Right ventricle myocardium inferior (tissue), 1 donor: ENCODE measurements around the gene PLEKHA7. TPM values are rescaled to one million over a fixed set of nuclear protein-coding genes. Genes with fewer than 3 reads are reported as not detected.
"Not testable (repeated sequence)": the region's sequence is repeated elsewhere in the genome, so short reads cannot be mapped to it uniquely, and the experiment has no call there.

Source experiments
- ATAC-seq: fragments of 200-7000 bp; cut with Tn5 transposase; one replicate; pipeline ENCODE4 v1.9.1; 2020; ENCODE audit warnings: mild to moderate bottlenecking, moderate library complexity
- DNase-seq: peaks from one replicate; pipeline ENCODE4 v3.0.0; 2021; ENCODE audit errors: missing footprints
- intact Hi-C: fragments of 100-400 bp; cut with DNase I; formaldehyde crosslinking; loops from one replicate; pipeline ENCODE4 v1.11.0; 2022
- total RNA-seq: library from RNA; stranded (reverse); fragmentation: NEBNext Ultra II Directional; extraction: Animal tissue kit (Norgen Biotek cat#: 25700); gene quantifications from one replicate; pipeline ENCODE4 v1.2.1, GENCODE V29; 2021
- donor health status: DM: no; HTN: yes; CAD: no; lungs with severe emphysema.

The PLEKHA7 gene
- total RNA-seq, 1 donor from 2014 or later: 18.3 TPM

DNA sequence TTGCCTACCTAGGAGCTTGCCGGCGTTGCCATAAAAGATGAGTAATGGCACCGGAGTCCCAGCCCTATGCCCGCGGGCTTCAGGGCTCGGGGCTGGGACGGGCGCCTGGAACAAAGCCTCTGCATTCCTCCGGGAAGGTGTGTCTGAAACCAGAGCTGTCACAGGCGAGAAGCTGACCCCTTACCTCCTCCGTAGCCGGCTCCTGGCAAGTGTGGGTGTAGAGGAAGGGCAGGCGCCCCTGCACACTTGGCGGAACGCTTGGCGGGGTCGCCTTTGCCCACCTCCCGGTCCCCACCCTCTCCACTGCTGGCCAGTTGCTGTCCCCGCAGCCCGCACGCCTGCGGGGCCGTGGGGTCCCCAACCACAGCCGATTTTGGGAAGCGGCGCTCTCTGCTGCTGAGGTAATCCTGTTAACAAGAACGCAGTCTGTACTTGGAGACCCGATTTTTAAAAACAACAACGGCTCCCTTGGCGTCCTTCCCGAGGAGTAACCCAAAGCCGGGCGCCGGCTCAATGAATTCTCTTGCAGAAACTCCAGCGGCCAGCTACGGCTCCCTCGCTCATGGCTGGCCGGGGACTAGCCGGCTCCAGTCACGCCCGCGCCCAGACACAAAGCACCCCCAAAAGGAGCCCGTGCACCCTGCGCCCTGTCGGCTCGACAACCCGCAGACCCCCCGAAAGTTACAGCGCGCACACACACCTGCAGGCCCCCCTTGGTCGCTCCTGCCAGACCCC lies 89.2 kb downstream of the PLEKHA7 start:
- peak; percentile 49 for ATAC-seq
- DNase-seq: peak; percentile 76
- intact Hi-C loops: no loop called here

DNA sequence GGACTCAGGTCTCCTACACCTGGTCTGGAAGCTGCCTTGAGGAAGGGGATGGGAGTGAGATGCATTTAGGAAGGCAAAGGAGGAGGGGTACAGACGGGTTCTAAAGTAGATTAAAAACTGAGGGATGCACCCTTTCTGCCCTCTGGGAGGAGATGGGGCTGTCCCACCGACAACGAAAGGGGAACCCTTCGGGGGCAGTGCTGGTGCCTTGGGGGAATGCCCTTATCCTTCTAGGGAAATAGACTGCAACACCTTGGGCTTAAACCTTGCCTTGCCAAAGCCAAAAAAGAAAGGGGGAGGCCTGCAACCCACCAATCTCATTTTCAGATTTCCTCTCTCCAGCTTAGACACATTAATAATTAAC lies 89.8 kb downstream of the PLEKHA7 start:
- no peak for DNase-seq
- no peak for ATAC-seq
- intact Hi-C loops: no loop called here

DNA sequence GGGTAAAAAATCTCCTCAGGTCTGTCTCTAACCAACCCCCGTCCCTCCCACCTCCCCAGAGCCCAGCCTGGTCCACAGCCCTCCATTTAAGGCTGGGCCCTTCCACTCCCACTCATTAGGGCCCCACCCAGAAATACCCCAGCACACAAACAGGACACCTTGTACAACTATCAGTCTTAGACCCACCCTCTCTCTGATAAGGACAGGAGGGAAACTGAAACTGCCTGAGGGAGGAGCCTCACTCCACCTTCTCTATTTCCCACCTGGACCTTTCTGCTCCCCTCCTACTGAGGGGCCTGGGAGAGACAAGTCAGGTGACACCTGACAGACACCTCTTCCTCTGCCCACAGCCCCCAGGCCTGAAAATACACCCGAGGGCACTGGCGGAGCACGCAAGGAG lies 90.2 kb downstream of the PLEKHA7 start:
- ATAC-seq (no peak), DNase-seq (no peak)
- intact Hi-C loops: no loop called here

DNA sequence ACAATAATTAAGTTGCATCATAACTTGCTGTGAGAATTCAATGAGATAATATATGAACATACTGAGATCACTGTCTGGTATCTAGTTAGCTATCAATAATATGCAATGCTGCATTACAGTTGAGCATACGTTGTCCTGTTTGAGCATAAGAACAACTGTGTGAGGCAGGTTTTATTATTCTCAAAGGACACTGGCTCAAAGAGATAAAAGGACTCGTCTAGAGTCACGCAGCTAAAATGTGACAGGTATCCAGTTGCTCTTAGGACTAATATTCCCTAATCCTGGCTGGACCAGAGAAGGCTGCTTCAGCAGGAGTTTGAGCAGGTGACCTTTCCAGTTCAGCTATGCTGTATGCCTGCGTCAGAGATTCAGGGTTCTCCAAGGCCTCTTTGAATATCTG lies 92.5 kb downstream of the PLEKHA7 start:
- intact Hi-C loops: no loop called here
- DNase-seq (no peak), ATAC-seq (no peak)

DNA sequence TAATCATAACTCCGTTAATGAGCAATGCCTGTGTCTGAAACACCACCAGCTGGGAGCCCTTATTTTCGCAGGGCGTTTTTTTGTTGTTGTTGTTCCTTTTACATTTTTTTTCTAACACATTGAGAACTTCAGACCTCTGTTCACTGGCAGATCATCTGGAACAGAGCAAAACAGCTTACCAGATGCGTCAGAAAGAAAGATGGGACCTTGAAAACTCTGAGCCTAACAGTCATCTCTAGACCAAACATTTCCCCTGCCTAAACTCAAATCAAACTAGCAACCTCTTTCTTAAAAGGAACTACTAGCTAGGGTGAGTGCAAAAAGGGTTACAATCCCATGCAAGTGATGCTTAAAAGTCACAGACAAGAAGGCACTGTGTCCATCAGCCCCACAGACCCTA lies 93.2 kb downstream of the PLEKHA7 start:
- intact Hi-C loops: no loop called here
- no peak for DNase-seq
- ATAC-seq: no peak

DNA sequence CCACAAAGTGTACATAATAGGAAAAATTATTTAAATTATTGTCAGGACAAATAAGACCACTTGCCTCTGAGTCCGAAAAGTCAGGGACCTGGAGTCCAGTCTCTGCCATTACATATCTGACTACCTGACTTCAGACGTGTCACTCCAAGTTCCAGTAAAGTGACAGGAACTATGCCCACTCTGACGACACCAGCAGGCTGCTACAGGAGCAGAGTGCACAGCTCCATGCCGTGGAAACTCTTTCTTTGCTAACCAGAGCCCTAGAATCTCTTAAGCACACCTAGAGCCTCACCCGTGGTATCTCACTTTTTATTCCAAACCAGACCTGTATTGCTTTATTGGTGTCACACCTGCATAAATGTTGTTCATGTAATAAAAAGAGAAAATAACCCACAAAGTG lies 93.7 kb downstream of the PLEKHA7 start:
- DNase-seq: no peak
- ATAC-seq: no peak
- intact Hi-C loops: no loop called here

DNA sequence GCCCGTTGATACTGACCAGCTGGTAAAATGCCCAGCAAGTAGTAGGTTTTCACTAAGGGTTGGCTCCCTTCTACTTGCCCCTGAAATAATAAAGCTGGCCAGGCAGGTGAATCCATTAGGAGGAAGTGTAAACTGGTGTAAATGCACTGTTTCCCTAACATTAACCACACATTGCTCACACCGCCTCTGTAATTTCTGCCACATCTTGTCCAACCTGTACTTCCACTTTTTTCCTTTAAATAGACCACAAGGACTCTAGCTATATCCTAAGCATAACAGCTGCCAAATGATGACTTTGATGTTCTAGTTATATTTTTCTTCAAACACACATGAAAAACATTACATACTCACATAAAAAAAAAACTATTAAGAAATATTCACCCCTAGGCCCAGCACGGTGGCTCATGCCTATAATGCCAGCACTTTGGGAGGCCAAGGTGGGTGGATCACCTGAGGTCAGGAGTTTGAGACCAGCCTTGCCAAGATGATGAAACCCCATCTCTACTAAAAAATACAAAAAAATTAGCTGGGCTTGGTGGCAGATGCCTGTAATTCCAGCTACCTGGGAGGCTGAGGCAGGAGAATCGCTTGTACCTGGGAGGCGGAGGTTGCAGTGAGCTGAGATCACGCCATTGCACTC lies 95.6 kb downstream of the PLEKHA7 start:
- DNase-seq, ATAC-seq, intact Hi-C loops: not testable (repeated sequence)

DNA sequence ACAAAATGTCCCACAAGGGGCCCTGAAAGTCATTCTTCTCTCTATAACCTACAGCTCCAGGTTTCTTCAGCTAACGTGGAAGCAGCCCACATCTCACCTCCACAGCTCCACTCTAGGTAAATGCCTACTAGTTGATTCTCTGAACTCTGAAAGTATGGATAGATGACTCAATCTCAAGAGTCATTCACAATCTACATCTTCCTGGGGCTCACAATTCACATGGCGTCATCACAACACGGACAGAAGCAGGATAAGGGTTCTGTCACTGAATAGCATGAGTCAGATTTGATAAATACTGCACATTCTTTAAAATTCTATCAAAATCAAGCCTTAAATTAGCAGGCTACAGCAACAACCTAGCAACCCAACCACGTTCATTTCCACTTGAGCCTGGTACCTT lies 96.3 kb downstream of the PLEKHA7 start:
- intact Hi-C loops: no loop called here
- no peak for DNase-seq
- ATAC-seq: no peak

DNA sequence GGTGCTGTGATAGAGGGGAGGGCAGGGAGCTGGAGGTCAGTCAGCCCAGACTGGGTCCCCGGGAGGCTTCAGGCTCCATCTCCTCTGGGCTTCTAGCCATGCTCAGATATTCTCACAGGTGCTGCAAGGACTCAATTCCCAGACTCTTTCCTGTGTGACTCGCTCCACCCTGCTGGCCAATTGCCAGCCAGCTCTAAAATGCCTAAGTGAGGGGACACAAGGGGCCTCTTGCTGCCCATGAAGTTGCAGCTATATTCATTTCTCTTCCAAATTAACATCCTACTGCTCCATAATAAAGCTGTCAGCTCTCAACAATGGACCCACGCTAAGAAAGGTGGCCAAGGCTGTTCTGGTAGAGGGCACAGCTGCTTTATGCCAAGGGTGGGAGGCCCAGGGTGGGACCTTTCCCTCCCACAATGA lies 101.5 kb downstream of the PLEKHA7 start:
- ATAC-seq: no peak
- intact Hi-C loops: no loop called here
- no peak for DNase-seq

DNA sequence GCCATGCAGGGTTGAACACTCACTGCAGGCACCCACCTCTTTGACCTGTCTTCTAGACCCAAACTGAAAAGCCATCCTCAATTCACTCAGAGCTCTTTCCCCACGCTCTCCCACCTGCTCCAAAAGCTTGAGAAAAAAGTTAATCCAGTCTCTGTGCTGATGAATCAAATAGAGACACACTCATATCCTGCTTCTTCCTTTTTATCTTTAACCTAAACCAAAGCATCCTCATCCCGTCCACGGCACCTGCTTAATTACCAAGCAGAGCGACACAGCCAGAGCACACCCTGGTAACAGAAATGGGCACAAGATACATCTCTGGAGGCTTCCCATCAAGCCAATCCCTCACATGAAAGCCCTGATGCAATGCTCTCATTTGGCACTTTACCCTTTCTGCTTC lies 102.6 kb downstream of the PLEKHA7 start:
- DNase-seq: no peak
- intact Hi-C loops: no loop called here
- ATAC-seq: no peak

DNA sequence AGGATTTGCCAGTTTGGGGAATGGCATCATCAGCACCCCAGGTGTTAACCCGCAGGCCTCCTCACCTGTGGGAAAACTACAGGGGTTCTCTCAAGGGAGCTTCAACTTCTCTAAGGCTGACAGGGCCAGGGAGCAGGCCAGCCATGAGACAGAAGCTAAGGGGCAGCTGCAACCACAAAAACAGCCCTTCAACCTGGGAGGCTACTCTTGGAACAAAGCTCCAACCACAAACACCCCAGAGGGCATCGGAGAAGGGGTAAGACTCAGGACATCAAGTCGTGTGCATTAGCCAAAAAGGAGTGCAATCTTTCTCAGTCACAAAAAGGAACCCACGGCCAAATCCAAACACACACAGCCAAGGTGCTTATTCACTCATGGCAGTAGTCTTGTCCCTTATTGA lies 103.0 kb downstream of the PLEKHA7 start:
- intact Hi-C loops: no loop called here
- DNase-seq (no peak), ATAC-seq (no peak)

DNA sequence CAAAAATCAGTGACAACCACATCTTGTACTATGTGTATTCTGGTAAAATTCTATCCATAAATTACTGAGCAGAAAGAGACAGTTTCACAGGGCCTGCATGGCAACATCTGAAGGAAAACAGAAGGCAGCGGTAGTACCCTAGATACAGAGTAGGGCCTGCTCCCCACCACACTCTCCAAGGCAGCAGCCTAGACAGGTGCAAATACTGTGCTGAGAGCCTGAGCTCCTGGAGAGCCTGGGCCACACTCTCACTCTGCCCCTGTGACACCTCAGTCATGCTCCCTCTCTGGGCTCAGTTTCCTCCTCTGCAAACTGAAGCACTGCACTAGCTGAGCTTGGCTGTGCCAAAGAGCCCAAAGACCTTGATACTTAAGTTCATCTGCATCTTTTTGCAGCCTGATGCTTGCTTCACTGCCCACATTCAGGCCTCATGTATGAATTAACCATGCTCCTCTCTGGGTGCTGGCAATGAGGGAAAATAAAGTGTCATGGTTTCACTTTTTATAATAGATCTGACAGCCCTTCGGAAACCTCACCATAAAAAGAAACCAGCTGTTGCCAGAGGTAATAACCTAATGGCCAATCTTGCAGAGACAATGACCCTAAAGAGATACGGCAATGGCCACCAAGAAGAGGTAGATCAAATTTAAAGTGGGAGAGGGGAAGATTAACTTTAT lies 104.7 kb downstream of the PLEKHA7 start:
- intact Hi-C loops: no loop called here
- ATAC-seq: no peak
- DNase-seq: no peak

DNA sequence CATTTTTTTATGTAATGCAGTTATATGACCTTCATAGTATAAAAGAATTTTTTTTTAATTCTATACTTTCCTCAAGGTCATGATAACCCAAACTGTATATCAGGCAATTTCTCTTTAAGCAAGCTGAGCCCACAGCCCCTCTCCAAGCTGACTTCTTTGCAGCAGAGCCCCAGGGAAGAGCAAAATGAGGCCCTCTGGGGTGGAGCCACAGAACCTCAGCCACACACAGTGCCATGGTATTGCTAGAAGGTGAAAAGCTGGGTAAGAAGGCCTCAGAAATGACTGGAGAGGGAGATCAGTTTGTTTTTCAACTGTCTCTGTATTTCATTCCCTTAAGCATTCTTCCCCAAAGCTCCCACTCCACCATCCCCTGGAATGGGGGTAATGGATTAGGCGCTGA lies 108.8 kb downstream of the PLEKHA7 start:
- DNase-seq (no peak), ATAC-seq (peak; percentile 12)
- intact Hi-C loops: no loop called here

DNA sequence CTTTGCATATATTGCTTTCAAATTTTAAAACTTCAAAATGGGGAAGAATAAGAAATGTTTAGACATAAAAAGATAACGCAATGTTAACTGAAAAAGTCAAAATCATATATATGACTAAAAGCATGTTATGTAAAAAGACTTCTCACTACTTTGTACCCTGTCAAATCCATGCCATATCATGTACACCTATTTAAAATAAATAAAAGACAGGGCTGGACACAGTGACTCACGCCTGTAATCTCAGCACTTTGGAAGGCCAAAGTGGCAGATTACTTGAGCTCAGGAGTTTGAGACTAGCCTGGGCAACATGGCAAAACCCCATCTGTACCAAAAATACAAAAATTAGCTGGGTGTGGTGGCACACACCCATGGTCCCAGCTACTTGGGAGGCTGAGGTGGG lies 109.5 kb downstream of the PLEKHA7 start:
- ATAC-seq, DNase-seq, intact Hi-C loops: not testable (repeated sequence)

DNA sequence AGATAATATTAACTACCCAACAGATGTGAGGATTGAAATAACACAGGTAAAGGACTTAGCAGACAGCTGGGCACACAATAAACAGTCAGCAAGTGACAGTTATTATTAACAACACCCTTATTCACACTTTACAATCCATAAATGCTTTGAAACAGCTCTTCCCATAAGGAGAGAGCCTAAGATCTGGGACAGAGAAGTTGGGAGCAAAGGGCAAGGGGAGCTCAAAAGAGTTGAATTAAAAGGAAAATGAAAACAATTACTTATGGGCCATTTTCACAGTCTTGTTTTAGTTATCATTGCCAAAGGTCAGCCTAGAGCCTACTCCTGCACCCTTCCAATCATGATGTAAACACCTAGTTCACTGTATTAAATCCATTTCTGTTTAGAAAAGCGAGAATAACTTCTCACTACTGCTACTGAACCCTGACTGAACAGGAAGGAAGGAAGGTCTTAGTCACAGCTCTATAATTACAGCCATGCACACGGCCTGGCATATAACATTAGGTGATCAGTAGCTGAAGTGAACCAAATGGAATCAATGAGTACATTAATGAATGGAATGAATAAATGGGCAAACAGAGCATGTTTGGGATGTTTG lies 111.3 kb downstream of the PLEKHA7 start:
- DNase-seq: no peak
- no peak for ATAC-seq
- intact Hi-C loops: no loop called here

DNA sequence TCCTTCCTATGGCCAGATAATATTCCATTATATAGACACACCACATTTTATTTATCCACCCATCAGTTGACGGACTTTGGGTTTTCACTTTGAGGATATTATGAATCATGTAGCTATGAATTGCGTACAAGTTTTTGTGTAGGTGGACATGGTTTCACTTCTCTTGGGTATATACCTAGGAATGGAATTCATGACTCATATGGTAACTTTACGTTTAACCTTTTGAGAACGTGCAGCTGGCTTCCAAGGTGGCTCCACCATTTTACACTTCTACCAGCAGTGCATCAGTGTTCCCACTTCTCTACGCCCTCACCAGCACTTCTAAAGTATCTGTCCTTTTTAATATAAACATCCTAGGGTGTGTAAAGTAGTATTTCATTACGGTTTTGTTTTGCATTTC lies 112.0 kb downstream of the PLEKHA7 start:
- DNase-seq: no peak
- no peak for ATAC-seq
- intact Hi-C loops: no loop called here

DNA sequence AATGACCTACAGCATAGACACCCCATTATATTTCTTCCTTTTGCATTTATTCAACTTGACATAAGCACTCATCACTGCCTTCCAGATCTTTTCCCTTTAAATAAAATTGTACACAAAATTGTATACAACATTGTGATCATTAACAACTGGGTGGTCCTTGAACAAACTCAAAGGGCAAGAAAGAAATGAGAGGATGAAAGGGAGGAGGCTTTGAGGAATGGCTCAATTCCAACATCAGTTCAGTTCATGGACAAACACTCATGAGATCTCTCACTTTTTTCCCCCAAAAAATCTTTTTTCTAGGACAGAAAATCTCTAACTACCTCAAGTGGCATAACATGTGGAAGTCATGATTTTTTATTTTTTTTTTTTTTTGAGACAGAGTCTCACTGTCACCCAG lies 113.7 kb downstream of the PLEKHA7 start:
- intact Hi-C loops: no loop called here

DNA sequence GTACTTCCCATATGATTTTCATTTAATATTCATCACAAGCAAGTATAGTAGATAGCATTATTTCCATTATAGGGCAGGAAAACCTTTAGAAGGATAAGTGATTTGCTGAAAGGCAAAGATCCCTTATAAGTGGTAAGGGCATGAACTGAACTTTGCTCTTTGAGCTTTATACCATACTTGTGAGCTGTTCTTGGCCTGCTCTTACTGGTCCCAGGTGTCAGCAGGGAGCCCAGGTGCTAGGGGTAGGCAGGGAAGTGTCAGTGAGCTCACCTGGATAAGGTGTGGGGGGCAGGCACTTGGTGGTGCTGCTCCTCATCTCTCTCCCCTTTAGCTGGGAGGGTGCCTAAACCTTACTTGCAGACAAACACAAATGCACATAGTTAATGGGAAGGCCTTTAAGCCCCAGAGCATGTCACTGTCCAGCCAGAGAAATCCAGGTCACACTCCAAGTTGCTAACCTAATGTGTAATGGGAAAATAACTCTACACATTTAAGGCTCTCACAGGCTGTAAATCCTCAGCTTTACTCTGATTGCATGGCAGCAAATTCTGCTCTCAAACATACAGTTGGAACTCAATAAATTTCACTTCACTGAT lies 114.4 kb downstream of the PLEKHA7 start:
- DNase-seq (no peak), ATAC-seq (no peak)
- intact Hi-C loops: no loop called here

More for the DNA sequence above, 113.7 kb downstream of the PLEKHA7 start:
- ATAC-seq: no peak
- DNase-seq: no peak

DNA sequence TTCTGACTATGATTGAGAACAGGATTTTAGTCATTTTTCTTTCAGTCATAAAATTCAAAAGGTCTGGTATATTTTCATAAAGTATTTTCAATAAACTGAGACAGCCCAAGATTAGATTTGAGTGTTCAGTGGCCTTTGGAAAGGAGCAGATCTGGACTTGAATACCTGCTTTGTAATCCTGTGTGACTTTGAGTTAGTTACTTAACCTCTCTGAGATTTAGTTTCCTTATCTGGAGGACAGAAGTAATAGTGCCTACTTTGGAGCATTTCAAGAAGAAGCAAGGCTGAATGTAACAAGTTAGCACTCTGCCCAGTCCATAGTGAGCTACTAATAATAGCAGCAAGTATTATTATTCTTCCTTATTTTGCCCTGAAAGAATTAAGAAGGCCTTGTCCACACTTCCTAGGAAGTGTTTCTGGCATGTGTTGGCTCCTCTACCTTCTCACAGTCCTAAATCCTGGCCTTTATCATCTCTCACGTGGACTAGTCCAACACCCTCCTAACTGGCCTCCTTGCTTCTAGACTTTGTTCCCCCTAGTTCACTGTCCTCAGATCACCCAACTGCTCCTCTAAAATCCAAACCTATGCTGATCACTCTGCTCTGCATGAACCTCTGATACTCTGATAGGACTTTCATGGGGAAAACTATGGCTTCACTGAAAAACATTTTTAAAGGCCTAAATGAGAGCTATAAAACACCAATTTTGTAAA lies 115.8 kb downstream of the PLEKHA7 start:
- intact Hi-C loops: no loop called here
- no peak for DNase-seq
- ATAC-seq: no peak
